H1 (cell line): ENCODE results near the gene TNRC6C. TPM values are rescaled to one million over a fixed set of nuclear protein-coding genes. Genes with fewer than 3 reads are reported as not detected.

Experiments used
- CTCF ChIA-PET: fragments of 300-600 bp; sonication (Branson Sonifier 250); formaldehyde crosslinking; loops from one replicate; lab custom pipeline; 2021; ENCODE audit not compliant: partially characterized antibody; lab: Charles Lee
- POLR2A ChIA-PET: fragments of 300-600 bp; sonication (Branson Sonifier 250); formaldehyde crosslinking; loops from one replicate; lab custom pipeline; 2021; ENCODE audit warnings: inconsistent platforms; ENCODE audit not compliant: partially characterized antibody; lab: Charles Lee
- DNase-seq, 2 experiments: peaks; one replicate each; pipeline versions ENCODE4 v3.0.0 to v3.0.0-alpha.2; 2010 to 2022; ENCODE audit warnings: low spot score in 2 of 2, low read depth in 1 of 2, mixed read lengths in 1 of 2
- FAIRE-seq: peaks from 2 replicates; lab custom pipeline; 2011; peaks lifted over from hg19 to GRCh38; lab: Jason Lieb, UNC
- H2AFZ ChIP-seq: 2 replicates; pipeline ENCODE4 v1.8.1; 2012; ENCODE audit warnings: low read length, inconsistent platforms
- H2AK5ac ChIP-seq: 2 replicates; pipeline ENCODE4 v1.6.1; 2013; ENCODE audit warnings: low read depth, low read length
- H2BK120ac ChIP-seq: replicated peaks from 2 replicates; pipeline ENCODE3; 2013; ENCODE audit warnings: low read depth, low read length, inconsistent platforms
- H2BK12ac ChIP-seq: 2 replicates; pipeline ENCODE4 v1.6.1; 2013; ENCODE audit warnings: low read depth, low read length
- H2BK15ac ChIP-seq: 2 replicates; pipeline ENCODE4 v1.6.1; 2013; ENCODE audit warnings: low read length
- H2BK20ac ChIP-seq: 2 replicates; pipeline ENCODE4 v1.6.1; 2013; ENCODE audit warnings: low read length
- H2BK5ac ChIP-seq: 2 replicates; pipeline ENCODE4 v1.6.1; 2013; ENCODE audit warnings: low read depth, low read length
- H3K14ac ChIP-seq: 2 replicates; pipeline ENCODE4 v1.6.1; 2013; ENCODE audit warnings: inconsistent platforms; ENCODE audit not compliant: insufficient read length
- H3K18ac ChIP-seq: 2 replicates; pipeline ENCODE4 v1.6.1; 2013; ENCODE audit warnings: low read length; ENCODE audit errors: extremely low read depth
- H3K23ac ChIP-seq: 2 replicates; pipeline ENCODE4 v1.6.1; 2013; ENCODE audit warnings: inconsistent platforms; ENCODE audit not compliant: insufficient read length
- H3K23me2 ChIP-seq: 2 replicates; pipeline ENCODE4 v1.6.1; 2013; ENCODE audit warnings: low read depth, low read length
- H3K27ac ChIP-seq: 2 replicates; pipeline ENCODE4 v1.6.1; 2011; ENCODE audit warnings: low read depth, low read length, inconsistent platforms
- H3K27me3 ChIP-seq, 4 experiments: replicated peaks in 1 of 4; 1 replicate in 1 of 4; 2 replicates in 3 of 4; pipeline versions ENCODE4 v1.6.1 to v1.8.1; 2011 to 2013; ENCODE audit warnings: low read length in 3 of 4, mild to moderate bottlenecking in 3 of 4, inconsistent platforms in 2 of 4, mixed read lengths in 2 of 4, moderate library complexity in 1 of 4; ENCODE audit not compliant: control insufficient read depth in 3 of 4, insufficient read depth in 3 of 4; ENCODE audit errors: extremely low read depth in 1 of 4
- H3K36me3 ChIP-seq, 4 experiments: 2 replicates each; pipeline versions ENCODE4 v1.6.1 to v1.8.1; 2011 to 2013; ENCODE audit warnings: mild to moderate bottlenecking in 4 of 4, low read length in 3 of 4, moderate library complexity in 2 of 4, control low read depth in 1 of 4, inconsistent platforms in 1 of 4; ENCODE audit not compliant: insufficient read depth in 4 of 4, control insufficient read depth in 2 of 4
- H3K4ac ChIP-seq: replicated peaks from 2 replicates; pipeline ENCODE3; 2013; ENCODE audit warnings: low read length, low read depth, mixed read lengths, inconsistent platforms; ENCODE audit not compliant: insufficient read length
- H3K4me1 ChIP-seq, 4 experiments: replicated peaks in 1 of 4; 1 replicate in 1 of 4; 2 replicates in 3 of 4; pipeline versions ENCODE4 v1.6.1 to v1.8.1; 2011 to 2013; ENCODE audit warnings: low read length in 3 of 4, inconsistent platforms in 2 of 4, mixed read lengths in 1 of 4; ENCODE audit not compliant: insufficient read depth in 4 of 4, control insufficient read depth in 3 of 4
- H3K4me2 ChIP-seq, 2 experiments: 2 replicates each; pipeline versions ENCODE4 v1.6.1 to v1.8.1; 2011 to 2013; ENCODE audit warnings: low read depth in 2 of 2, low read length in 2 of 2, control low read depth in 1 of 2, inconsistent platforms in 1 of 2, mild to moderate bottlenecking in 1 of 2; ENCODE audit not compliant: insufficient read depth in 1 of 2
- H3K4me3 ChIP-seq, 4 experiments: fragments of 200-600, 300-600 bp in 1 of 4; sonication (generic), shearing (Covaris generic), sonication (Bioruptor Twin) in 1 of 4; 2 replicates each; pipeline versions ENCODE4 v1.5.1 to v1.8.1; 2011 to 2016; ENCODE audit warnings: low read length in 4 of 4, low read depth in 3 of 4, control low read depth in 2 of 4, inconsistent platforms in 2 of 4, mild to moderate bottlenecking in 2 of 4, mixed read lengths in 1 of 4, moderate library complexity in 1 of 4; ENCODE audit not compliant: insufficient read depth in 2 of 4; ENCODE audit errors: extremely low read depth in 1 of 4
- H3K56ac ChIP-seq: replicated peaks from 2 replicates; pipeline ENCODE3; 2013; ENCODE audit warnings: low read depth, mild to moderate bottlenecking, mixed read lengths, low read length, inconsistent platforms; ENCODE audit not compliant: insufficient read length
- H3K79me1 ChIP-seq: 2 replicates; pipeline ENCODE4 v1.6.1; 2013; ENCODE audit warnings: low read depth, low read length, control low read depth
- H3K79me2 ChIP-seq, 2 experiments: 2 replicates each; pipeline versions ENCODE4 v1.6.1 to v1.8.1; 2012 to 2013; ENCODE audit warnings: low read length in 2 of 2, mild to moderate bottlenecking in 2 of 2, inconsistent platforms in 1 of 2; ENCODE audit not compliant: insufficient read depth in 2 of 2, control insufficient read depth in 1 of 2
- H3K9ac ChIP-seq, 4 experiments: replicated peaks in 1 of 4; 1 replicate in 1 of 4; 2 replicates in 3 of 4; pipeline versions ENCODE4 v1.6.1 to v1.8.1; 2011 to 2013; ENCODE audit warnings: low read depth in 3 of 4, low read length in 3 of 4, control low read depth in 2 of 4, mild to moderate bottlenecking in 2 of 4, moderate library complexity in 2 of 4, inconsistent platforms in 1 of 4; ENCODE audit errors: extremely low read depth in 1 of 4
- H3K9me3 ChIP-seq, 2 experiments: 2 replicates each; pipeline versions ENCODE4 v1.6.1 to v1.8.1; 2012 to 2013; ENCODE audit warnings: mild to moderate bottlenecking in 2 of 2, moderate library complexity in 2 of 2, control low read depth in 1 of 2, inconsistent platforms in 1 of 2, low read depth in 1 of 2, low read length in 1 of 2, mixed read lengths in 1 of 2; ENCODE audit not compliant: insufficient read depth in 2 of 2
- H4K20me1 ChIP-seq, 2 experiments: replicated peaks in 1 of 2; 2 replicates each; pipeline versions ENCODE3 to v1.8.1; 2011 to 2013; ENCODE audit warnings: inconsistent platforms in 2 of 2, low read length in 2 of 2, mild to moderate bottlenecking in 1 of 2; ENCODE audit not compliant: insufficient read depth in 2 of 2, control insufficient read depth in 1 of 2
- H4K5ac ChIP-seq: 2 replicates; pipeline ENCODE4 v1.6.1; 2013; ENCODE audit warnings: low read length, low read depth, mixed read lengths, inconsistent platforms; ENCODE audit not compliant: insufficient read length
- H4K8ac ChIP-seq: 2 replicates; pipeline ENCODE4 v1.8.0; 2013; ENCODE audit warnings: mild to moderate bottlenecking, moderate library complexity, low read length, inconsistent platforms; ENCODE audit not compliant: insufficient read depth; ENCODE audit errors: extremely low read depth
- H4K91ac ChIP-seq: replicated peaks from 2 replicates; pipeline ENCODE3; 2013; ENCODE audit warnings: low read length, mixed read lengths, inconsistent platforms; ENCODE audit not compliant: insufficient read length
- ASH2L ChIP-seq: fragments of 200-600, 300-600 bp; sonication (generic); IDR thresholded peaks from one replicate; pipeline ENCODE4 v1.7.1; 2017; ENCODE audit warnings: low read length
- BACH1 ChIP-seq: IDR thresholded peaks from 2 replicates; pipeline ENCODE4 v1.6.1; 2012; ENCODE audit warnings: low read length, improper control_type of control experiment
- EP300 ChIP-seq, 2 experiments: IDR thresholded peaks; 1 replicate in 1 of 2; 2 replicates in 1 of 2; pipeline ENCODE4 v1.6.1; 2011 to 2012; ENCODE audit warnings: low read depth in 2 of 2, low read length in 2 of 2, mild to moderate bottlenecking in 2 of 2, borderline replicate concordance in 1 of 2, inconsistent platforms in 1 of 2, moderate library complexity in 1 of 2
- KDM1A ChIP-seq: fragments of 200-600, 300-600 bp; sonication (generic); IDR thresholded peaks from 2 replicates; pipeline ENCODE4 v1.7.1; 2016; ENCODE audit warnings: mild to moderate bottlenecking, low read length, borderline replicate concordance
- MAFK ChIP-seq: IDR thresholded peaks from 2 replicates; pipeline ENCODE4 v1.6.1; 2012; ENCODE audit warnings: low read depth, mild to moderate bottlenecking, improper control_type of control experiment, low read length
- RBBP5 ChIP-seq: IDR thresholded peaks from 2 replicates; pipeline ENCODE4 v1.7.1; 2012; ENCODE audit warnings: low read depth, mild to moderate bottlenecking, inconsistent platforms, low read length, moderate library complexity, borderline replicate concordance
- RFX5 ChIP-seq: IDR thresholded peaks from 2 replicates; pipeline ENCODE4 v1.6.1; 2011; ENCODE audit warnings: low read depth, low read length, improper control_type of control experiment, borderline replicate concordance
- RXRA ChIP-seq: IDR thresholded peaks from 2 replicates; pipeline ENCODE4 v1.6.1; 2011; ENCODE audit warnings: low read depth, mild to moderate bottlenecking, low read length, moderate library complexity; ENCODE audit not compliant: insufficient read depth
- TCF12 ChIP-seq: IDR thresholded peaks from 2 replicates; pipeline ENCODE4 v1.6.1; 2011; ENCODE audit warnings: low read depth, mild to moderate bottlenecking, low read length
- WGBS, 2 experiments: shearing (Covaris generic) in 1 of 2; methylation state at CpG; one replicate each; pipeline versions ENCODE4 v1.1.6 to v1.1.7; 2013 to 2015; ENCODE audit warnings: low lambda C conversion rate in 2 of 2, mixed read lengths in 2 of 2, inconsistent platforms in 1 of 2, low coverage in 1 of 2, missing lambda C conversion rate in 1 of 2; ENCODE audit not compliant: insufficient replicate concordance in 2 of 2, insufficient coverage in 1 of 2, insufficient read length in 1 of 2; ENCODE audit errors: extremely low coverage in 1 of 2, missing lambda C conversion rate in 1 of 2; 5-methylcytosine and 5-hydroxymethylcytosine counted together
- polyA plus RNA-seq, 7 experiments: library from polyadenylated mRNA; depleted of rRNA in 3 of 7; stranded (reverse) in 5 of 7; unstranded in 2 of 7; fragments of >200 nt in 5 of 7; fragments of 200-250 nt in 2 of 7; gene quantifications; 1 replicate in 5 of 7; 2 replicates in 1 of 7; 4 replicates in 1 of 7; pipeline versions ENCODE4 v1.2.1 to v1.2.3, GENCODE V29; 2011 to 2013; ENCODE audit warnings: missing spikeins in 2 of 7, mixed read lengths in 2 of 7
- total RNA-seq: library from RNA; stranded (reverse); fragmentation: NEBNext Ultra II Directional; extraction: Animal tissue kit (Norgen Biotek cat#: 25700); gene quantifications from 2 replicates; pipeline ENCODE4 v1.2.1, GENCODE V29; 2021

TNRC6C gene
- total and polyA plus RNA-seq, 2 of the 8 experiments (the other 6 are each of a cell fraction or from before 2014, with no cell fraction given) = 2.8 to 28.9 TPM

DNA sequence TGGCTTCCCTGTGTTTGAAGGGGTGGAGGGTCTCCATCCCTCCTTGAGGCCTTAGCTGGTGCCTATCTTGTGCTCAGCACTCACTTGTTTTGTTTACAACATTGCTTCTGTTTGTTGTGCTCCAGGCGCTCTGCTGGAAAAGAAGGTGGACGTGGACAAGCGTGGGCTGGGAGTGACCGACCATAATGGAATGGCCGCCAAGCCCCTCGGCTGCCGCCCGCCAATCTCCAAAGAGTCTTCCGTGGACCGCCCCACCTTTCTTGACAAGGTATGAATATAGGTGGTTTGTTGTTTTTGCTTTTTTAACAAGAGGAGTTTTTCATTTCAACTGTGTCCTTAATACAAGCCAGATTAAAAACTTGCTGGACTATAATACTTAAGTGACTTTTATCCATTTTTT, 116.5 kb downstream of the TNRC6C start:
- DNase-seq (no peak), FAIRE-seq (no peak)
- H3K4me2 ChIP-seq = no peak overlapping the region
- no peak overlapping the region for H4K5ac ChIP-seq
- no peak overlapping the region for H3K4ac ChIP-seq
- H4K91ac ChIP-seq = no peak overlapping the region
- H3K23ac ChIP-seq = no peak overlapping the region
- H2AFZ ChIP-seq = no peak overlapping the region
- no peak overlapping the region for H2BK5ac ChIP-seq
- H4K8ac ChIP-seq = no peak overlapping the region
- peaks cover 1 to 2% of the 10 kb centered on the region in 2 experiments for H4K20me1 ChIP-seq
- no peak overlapping the region for H2BK15ac ChIP-seq
- H3K4me1 ChIP-seq = no peaks in the 10 kb centered on the region
- ChIA-PET POLR2A (no interaction called here), CTCF (interaction anchor here (2.2 kb wide), 1 partner anchor 10 kb away, joined by 5 read pairs; no protein-coding TSS in a partner anchor)
- no peak overlapping the region for H3K9ac ChIP-seq
- H3K27ac ChIP-seq = no peak overlapping the region
- H2AK5ac ChIP-seq = no peak overlapping the region
- H2BK12ac ChIP-seq = no peak overlapping the region
- H3K23me2 ChIP-seq = no peaks in the 10 kb centered on the region
- no peaks in the 10 kb centered on the region for H3K79me1 ChIP-seq
- no peak overlapping the region for H3K18ac ChIP-seq
- H3K4me3 ChIP-seq = no peak overlapping the region
- no peak overlapping the region for H2BK20ac ChIP-seq
- peaks cover 22 to 71% (median 54%) of the 10 kb centered on the region in 4 experiments for H3K36me3 ChIP-seq
- H2BK120ac ChIP-seq = no peak overlapping the region
- H3K14ac ChIP-seq = no peak overlapping the region
- 92% methylated on average over 10 of the region's 10 CpGs; no CpG with 5 or more reads in 1 of the 2 experiments for WGBS, 2 experiments
- no peaks in the 10 kb centered on the region for H3K27me3 ChIP-seq
- no peaks in the 10 kb centered on the region for H3K9me3 ChIP-seq
- no peak for TF ChIP-seq TCF12
- TF ChIP-seq RFX5 = no peak
- TF ChIP-seq ASH2L = no peak
- no peak for TF ChIP-seq RXRA
- no peak for TF ChIP-seq EP300 (IDR thresholded peaks at IDR 0.05; ENCODE audit: borderline replicate concordance in 1 of 2, low read depth in 2 of 2, low read length in 2 of 2)
- no peak for TF ChIP-seq RBBP5
- no peak for TF ChIP-seq BACH1
- TF ChIP-seq MAFK = no peak
- no peak for TF ChIP-seq KDM1A
- no peaks in the 10 kb centered on the region for H3K79me2 ChIP-seq
- no peak overlapping the region for H3K56ac ChIP-seq
